Endothelial cell of umbilical vein (primary cell): Measurements from ENCODE around the gene LHFPL6. TPM values are rescaled to one million over a fixed set of nuclear protein-coding genes. Genes with fewer than 3 reads are reported as not detected.

Experiments used
- BruUV-seq: library from RNA; stranded (reverse); fragments of 400-500 nt; replicated peaks from 2 replicates; lab custom pipeline; 2021; lab: Mats Ljungman, UMichigan
- CTCF ChIA-PET: fragments of 300-600, 350-600 bp; sonication (Branson Sonifier 250); formaldehyde crosslinking; loops from one replicate; lab custom pipeline; 2021; ENCODE audit warnings: antibody characterized with exemption, inconsistent platforms; lab: Charles Lee
- POLR2A ChIA-PET: fragments of 300-600, 350-600 bp; sonication (Branson Sonifier 250); formaldehyde crosslinking; loops from one replicate; lab custom pipeline; 2021; ENCODE audit warnings: antibody characterized with exemption, inconsistent platforms; lab: Charles Lee
- DNase-seq: peaks from one replicate; pipeline ENCODE4 v3.0.0-alpha.2; 2011; ENCODE audit warnings: low read depth, low spot score
- FAIRE-seq: peaks from 2 replicates; lab custom pipeline; 2011; peaks lifted over from hg19 to GRCh38; lab: Jason Lieb, UNC
- H2AFZ ChIP-seq: 2 replicates; pipeline ENCODE4 v1.6.0; 2012; ENCODE audit warnings: low read depth, low read length, control low read depth, inconsistent platforms
- H3K27ac ChIP-seq: 2 replicates; pipeline ENCODE4 v1.5.1; 2011; ENCODE audit warnings: low read depth, mild to moderate bottlenecking, control low read depth, low read length, moderate library complexity; ENCODE audit not compliant: insufficient read depth
- H3K27me3 ChIP-seq, 2 experiments: 2 replicates each; pipeline versions ENCODE4 v1.6.0 to v1.6.1; 2011; ENCODE audit warnings: low read length in 2 of 2, mixed read lengths in 1 of 2; ENCODE audit not compliant: control insufficient read depth in 2 of 2, insufficient read depth in 2 of 2
- H3K36me3 ChIP-seq, 2 experiments: 2 replicates in 1 of 2; 3 replicates in 1 of 2; pipeline ENCODE4 v1.5.1; 2011; ENCODE audit warnings: low read length in 2 of 2, mild to moderate bottlenecking in 1 of 2, moderate library complexity in 1 of 2; ENCODE audit not compliant: control insufficient read depth in 2 of 2, insufficient read depth in 2 of 2; ENCODE audit errors: extremely low read depth in 1 of 2
- H3K4me1 ChIP-seq: 3 replicates; pipeline ENCODE4 v1.5.1; 2011; ENCODE audit warnings: mild to moderate bottlenecking, low read length; ENCODE audit not compliant: control insufficient read depth, insufficient read depth; ENCODE audit errors: extremely low read depth
- H3K4me2 ChIP-seq: 2 replicates; pipeline ENCODE4 v1.6.1; 2011; ENCODE audit warnings: low read length, control low read depth, mixed read lengths; ENCODE audit not compliant: insufficient read depth
- H3K4me3 ChIP-seq, 3 experiments: fragments of 200-600 bp in 1 of 3; sonication (generic), shearing (Covaris generic) in 1 of 3; replicated peaks in 1 of 3; 2 replicates each; pipeline ENCODE4 v1.5.1; 2011 to 2016; ENCODE audit warnings: control low read depth in 3 of 3, low read length in 3 of 3, mild to moderate bottlenecking in 2 of 3, inconsistent platforms in 1 of 3, low read depth in 1 of 3, moderate library complexity in 1 of 3; ENCODE audit not compliant: insufficient read depth in 1 of 3
- H3K79me2 ChIP-seq: 2 replicates; pipeline ENCODE4 v1.6.0; 2012; ENCODE audit warnings: low read length, inconsistent platforms; ENCODE audit not compliant: control insufficient read depth, insufficient read depth
- H3K9ac ChIP-seq: replicated peaks from 2 replicates; pipeline ENCODE3; 2011; ENCODE audit warnings: low read length, control low read depth; ENCODE audit not compliant: insufficient read depth; ENCODE audit errors: extremely low read depth
- H3K9me1 ChIP-seq: replicated peaks from 3 replicates; pipeline ENCODE4 v1.6.0; 2011; ENCODE audit warnings: mild to moderate bottlenecking, low read length; ENCODE audit not compliant: control insufficient read depth, insufficient read depth; ENCODE audit errors: extremely low read depth
- H3K9me3 ChIP-seq: replicated peaks from 2 replicates; pipeline ENCODE4 v1.5.1; 2012; ENCODE audit warnings: low read length, inconsistent platforms; ENCODE audit not compliant: control insufficient read depth, insufficient read depth
- H4K20me1 ChIP-seq: replicated peaks from 2 replicates; pipeline ENCODE3; 2011; ENCODE audit warnings: mild to moderate bottlenecking, low read length; ENCODE audit not compliant: control insufficient read depth, insufficient read depth; ENCODE audit errors: extremely low read depth
- CTCF ChIP-seq, 2 donors: IDR thresholded peaks; 1 replicate in 1 of 2; 2 replicates in 1 of 2; pipeline ENCODE4 v1.5.1; 2011; ENCODE audit warnings: low read length in 2 of 2, mild to moderate bottlenecking in 2 of 2, moderate library complexity in 2 of 2, control low read depth in 1 of 2, inconsistent platforms in 1 of 2, low read depth in 1 of 2; ENCODE audit not compliant: insufficient read depth in 1 of 2; ENCODE audit errors: extremely low read depth in 1 of 2
- EZH2 ChIP-seq: IDR thresholded peaks from 2 replicates; pipeline ENCODE4 v1.6.1; 2012; ENCODE audit warnings: borderline replicate concordance, low read depth, mild to moderate bottlenecking, moderate library complexity, low read length, inconsistent platforms; ENCODE audit not compliant: severe bottlenecking
- FOS ChIP-seq: IDR thresholded peaks from 2 replicates; pipeline ENCODE4 v1.6.1; 2011; ENCODE audit warnings: mild to moderate bottlenecking, low read length, moderate library complexity, borderline replicate concordance; ENCODE audit not compliant: insufficient read depth
- GATA2 ChIP-seq: IDR thresholded peaks from 2 replicates; pipeline ENCODE4 v1.7.0; 2011; ENCODE audit warnings: low read depth, mild to moderate bottlenecking, moderate library complexity, mixed read lengths, low read length; ENCODE audit not compliant: insufficient read length, insufficient read depth
- MAX ChIP-seq: IDR thresholded peaks from 2 replicates; pipeline ENCODE4 v1.6.1; 2011; ENCODE audit not compliant: insufficient read depth, insufficient read length
- MYC ChIP-seq: IDR thresholded peaks from one replicate; pipeline ENCODE4 v1.6.1; 2011; ENCODE audit warnings: mild to moderate bottlenecking, low read depth, low read length
- POLR2AphosphoS5 ChIP-seq: IDR thresholded peaks from 2 replicates; pipeline ENCODE4 v1.6.1; 2012; ENCODE audit warnings: low read depth, mild to moderate bottlenecking, control low read depth, low read length, moderate library complexity; ENCODE audit not compliant: insufficient read depth
- dilution Hi-C: fragments of 300-500 bp; cut with MboI; formaldehyde crosslinking; loops from one replicate; pipeline ENCODE4 v1.15.0; 2019; ENCODE audit warnings: low sequenced_read_pairs; ENCODE audit not compliant: extremely low pct_ligation_motif_present
- intact Hi-C: fragments of 100-400 bp; cut with micrococcal nuclease; formaldehyde crosslinking; loops from one replicate; pipeline ENCODE4 v1.10.0; 2022
- polyA plus RNA-seq, 4 experiments: library from polyadenylated mRNA; depleted of rRNA in 3 of 4; stranded (reverse) in 3 of 4; unstranded in 1 of 4; fragments of >200 nt; gene quantifications; 2 replicates each; pipeline versions ENCODE4 v1.2.1 to v1.2.3, GENCODE V29; 2011 to 2012; ENCODE audit warnings: missing spikeins in 1 of 4
- total RNA-seq: library from RNA; stranded (reverse); gene quantifications from 2 replicates; pipeline ENCODE4 v1.2.3, GENCODE V29; 2021

LHFPL6 gene
- total and polyA plus RNA-seq, 2 donors (not counting 3 experiments of a cell fraction or from before 2014, with no cell fraction given), result 17.5 to 19.4 TPM

- Histone ChIP-seq H2AFZ (no peak overlapping the region), H3K36me3 (no peaks in the 10 kb centered on the region), H4K20me1 (no peaks in the 10 kb centered on the region), H3K9me1 (no peaks in the 10 kb centered on the region), H3K9ac (no peak overlapping the region), H3K27me3 (peaks cover 0 to 5% of the 10 kb centered on the region in 2 experiments), H3K79me2 (peaks cover 3% of the 10 kb centered on the region), H3K4me1 (peaks cover 9% of the 10 kb centered on the region), H3K4me2 (no peak overlapping the region), H3K9me3 (no peaks in the 10 kb centered on the region), H3K4me3 (no peak overlapping the region), H3K27ac (no peak overlapping the region)
- intact Hi-C loops (loop anchor here (5.0 kb wide), 1 partner anchor 567 kb away; the partner anchor contains the start of genes NHLRC3 and PROSER1), dilution Hi-C loops (no loop called here)
- no peak for DNase-seq
- no peak for FAIRE-seq
- no TSS peak for BruUV-seq
- CTCF ChIA-PET, result interaction anchor here (1.1 to 4.9 kb wide), 5 partner anchors 7 to 188 kb away, joined by 3 to 44 read pairs (median 24); no protein-coding TSS in a partner anchor
- POLR2A ChIA-PET, result no interaction called here
- TF ChIP-seq POLR2AphosphoS5, result no peak
- no peak for TF ChIP-seq FOS
- no peak for TF ChIP-seq CTCF (IDR thresholded peaks at IDR 0.05; ENCODE audit: extremely low read depth in 1 of 2, insufficient read depth in 1 of 2, low read depth in 1 of 2, low read length in 2 of 2)
Measured at GRCh38 chr13:39604756-39605155, 1.8 kb upstream of the LHFPL6 start.

GRCh38 chr13:39603424-39603947 lies 493 bp upstream of the LHFPL6 start:
- Histone ChIP-seq H3K4me1 (peaks cover 14% of the 10 kb centered on the region), H3K9me3 (no peaks in the 10 kb centered on the region), H3K79me2 (peaks cover 3% of the 10 kb centered on the region), H4K20me1 (no peaks in the 10 kb centered on the region), H3K4me3 (peak overlapping the region; percentile 63 to 69 (median 63)), H2AFZ (peak overlapping the region; percentile 92), H3K9ac (peak overlapping the region; percentile 40), H3K27me3 (peaks cover 0 to 5% of the 10 kb centered on the region in 2 experiments), H3K27ac (peak overlapping the region; percentile 10), H3K36me3 (no peaks in the 10 kb centered on the region), H3K9me1 (no peaks in the 10 kb centered on the region), H3K4me2 (peak overlapping the region; percentile 80)
- intact Hi-C loops, result loop anchor here (2.0 to 5.0 kb wide), 2 partner anchors 39 to 566 kb away; partner anchors contain the start of genes NHLRC3 and PROSER1
- BruUV-seq, result no TSS peak
- POLR2A ChIA-PET, result interaction anchor here (2.0 kb wide), 1 partner anchor 13 kb away, joined by 4 read pairs; no protein-coding TSS in a partner anchor
- CTCF ChIA-PET, result interaction anchor here (1.1 to 4.9 kb wide), 10 partner anchors 9 to 552 kb away, joined by 3 to 44 read pairs (median 5); no protein-coding TSS in a partner anchor
- peak; percentile 75 for FAIRE-seq
- DNase-seq, result peak; percentile 29
- TF ChIP-seq POLR2AphosphoS5, result no peak
- TF ChIP-seq EZH2, result no peak
- no peak for TF ChIP-seq GATA2
- no peak for TF ChIP-seq MAX
- TF ChIP-seq FOS, result no peak
- TF ChIP-seq MYC, result no peak
- TF ChIP-seq CTCF (IDR thresholded peaks at IDR 0.05; ENCODE audit: extremely low read depth in 1 of 2, insufficient read depth in 1 of 2, low read depth in 1 of 2, low read length in 2 of 2), result no peak
- dilution Hi-C loops, result no loop called here
